Esophagus muscularis mucosa (tissue), 4 donors: ENCODE results near the gene SLC7A6. TPM values are rescaled to one million over a fixed set of nuclear protein-coding genes. Genes with fewer than 3 reads are reported as not detected.

Experiments
- DNase-seq: peaks from one replicate; pipeline ENCODE4 v3.0.0-alpha.2; 2017; ENCODE audit errors: extremely low spot score
- H3K27ac ChIP-seq, 4 donors: fragments of 200-600 bp; sonication (generic); replicated peaks in 1 of 4; 1 replicate in 3 of 4; 2 replicates in 1 of 4; pipeline ENCODE4 v1.5.1; 2016 to 2019; ENCODE audit warnings: mild to moderate bottlenecking in 1 of 4
- H3K27me3 ChIP-seq, 4 donors: fragments of 200-600 bp; sonication (generic); one replicate each; pipeline versions ENCODE4 v1.5.1 to v1.6.0; 2016 to 2019
- H3K36me3 ChIP-seq, 4 donors: fragments of 200-600 bp; sonication (generic); one replicate each; pipeline ENCODE4 v1.5.1; 2016 to 2019
- H3K4me1 ChIP-seq, 4 donors: fragments of 200-600 bp; sonication (generic); one replicate each; pipeline ENCODE4 v1.5.1; 2016 to 2019
- H3K4me3 ChIP-seq, 4 donors: fragments of 200-600 bp; sonication (generic); 1 replicate in 2 of 4; 2 replicates in 2 of 4; pipeline ENCODE4 v1.5.1; 2016 to 2019; ENCODE audit warnings: mild to moderate bottlenecking in 4 of 4, moderate library complexity in 1 of 4
- H3K9me3 ChIP-seq, 4 donors: fragments of 200-600 bp; sonication (generic); 1 replicate in 3 of 4; 2 replicates in 1 of 4; pipeline ENCODE4 v1.5.1; 2016 to 2019
- CTCF ChIP-seq, 3 experiments: fragments of 200-600 bp in 2 of 3; fragments of 450-650 bp in 1 of 3; sonication (generic) in 2 of 3; IDR thresholded peaks; one replicate each; pipeline ENCODE4 v1.5.1; 2017 to 2019; ENCODE audit warnings: antibody characterized with exemption in 3 of 3, mild to moderate bottlenecking in 2 of 3, moderate library complexity in 1 of 3
- EP300 ChIP-seq: sonication (generic); formaldehyde crosslinking; IDR thresholded peaks from one replicate; pipeline ENCODE4 v1.6.1; 2017; ENCODE audit warnings: antibody characterized with exemption
- POLR2A ChIP-seq: fragments of 450-650 bp; IDR thresholded peaks from one replicate; pipeline ENCODE4 v1.6.1; 2017; ENCODE audit warnings: antibody characterized with exemption, moderate library complexity, mild to moderate bottlenecking, low read depth
- POLR2AphosphoS5 ChIP-seq, 2 donors: sonication (generic); formaldehyde crosslinking; IDR thresholded peaks; one replicate each; pipeline ENCODE4 v1.6.1; 2017; ENCODE audit warnings: antibody characterized with exemption in 2 of 2
- WGBS: methylation state at CpG from one replicate; pipeline ENCODE4 v1.1.5; 2018; 5-methylcytosine and 5-hydroxymethylcytosine counted together
- intact Hi-C: fragments of 100-400 bp; cut with DNase I; formaldehyde crosslinking; loops from one replicate; pipeline ENCODE4 v1.15.1; 2023
- total RNA-seq, 4 donors: library from RNA; depleted of rRNA; stranded (reverse); fragments of >200 nt; gene quantifications; one replicate each; pipeline versions ENCODE4 v1.1.0 to v1.2.1, GENCODE V29; 2016

The SLC7A6 gene
- total RNA-seq, 4 donors from 2014 or later: 18.9 to 37.1 (median 27.3) TPM

DNA sequence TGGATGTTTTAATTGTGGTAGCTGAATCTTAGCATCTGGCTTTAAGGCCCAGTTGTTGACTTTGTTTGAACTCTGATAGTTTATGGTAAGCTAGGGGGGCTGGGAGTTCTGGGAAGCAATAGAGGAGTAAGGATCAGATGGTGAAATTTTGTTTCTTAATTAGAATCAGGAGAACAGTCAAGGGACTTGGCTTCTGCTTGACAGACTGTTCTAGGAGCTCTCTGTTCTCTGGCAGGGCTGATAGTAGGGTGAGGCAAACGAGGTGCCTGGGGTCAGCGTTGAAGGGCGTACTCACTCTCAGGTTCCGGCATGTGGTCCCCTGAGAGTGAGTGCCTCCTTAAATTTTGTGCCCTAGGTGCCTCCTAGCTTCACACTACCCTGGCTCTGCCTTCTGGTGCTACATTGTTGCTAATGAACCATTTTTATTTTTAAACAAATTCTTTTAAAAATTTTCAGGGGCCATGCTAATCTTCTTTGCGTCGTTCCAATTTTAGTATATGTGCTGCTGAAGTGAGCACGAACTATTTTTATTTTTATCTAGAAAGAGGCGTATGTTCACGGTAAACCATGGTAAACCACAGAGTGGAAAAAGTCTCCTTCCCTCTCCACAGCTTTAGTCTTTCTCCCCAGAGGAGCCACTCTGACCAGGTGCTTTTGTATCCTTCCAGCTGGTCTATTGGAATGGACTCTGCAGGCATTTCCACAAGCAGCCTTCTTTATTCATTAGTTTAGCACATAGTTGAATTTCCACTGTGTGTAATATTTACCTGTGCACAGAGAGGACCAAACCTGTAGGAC is 19.7 kb downstream of the SLC7A6 start:
- Histone ChIP-seq H3K4me1 (peaks cover 58 to 71% (median 64%) of the 10 kb centered on the region in 4 donors), H3K4me3 (no peak overlapping the region), H3K27me3 (no peaks in the 10 kb centered on the region), H3K9me3 (no peaks in the 10 kb centered on the region), H3K27ac (peak overlapping the region; percentile 14 to 57 (median 34)), H3K36me3 (peaks cover 0 to 58% (median 32%) of the 10 kb centered on the region in 4 donors)
- no peak for DNase-seq
- WGBS: 76% methylated on average over 9 of the region's 9 CpGs
- TF ChIP-seq POLR2AphosphoS5 (IDR thresholded peaks at IDR 0.05) (no peak), CTCF (IDR thresholded peaks at IDR 0.05) (no peak)
- intact Hi-C loops: no loop called here

GRCh38 chr16:68284847-68285246 is 20.5 kb downstream of the SLC7A6 start:
- H3K9me3 ChIP-seq: no peaks in the 10 kb centered on the region
- H3K27me3 ChIP-seq: no peaks in the 10 kb centered on the region
- H3K27ac ChIP-seq: peak overlapping the region; percentile 7 to 40 (median 29)
- 78% methylated on average over 5 of the region's 5 CpGs for WGBS
- H3K36me3 ChIP-seq: peaks cover 0 to 56% (median 32%) of the 10 kb centered on the region in 4 donors
- no peak for DNase-seq
- no peak overlapping the region for H3K4me3 ChIP-seq
- intact Hi-C loops: no loop called here
- TF ChIP-seq POLR2A: no peak
- TF ChIP-seq EP300: no peak
- TF ChIP-seq POLR2AphosphoS5 (IDR thresholded peaks at IDR 0.05): no peak
- TF ChIP-seq CTCF (IDR thresholded peaks at IDR 0.05): no peak
- H3K4me1 ChIP-seq: peaks cover 66 to 77% (median 72%) of the 10 kb centered on the region in 4 donors

GRCh38 chr16:68285683-68286082 is 21.4 kb downstream of the SLC7A6 start:
- intact Hi-C loops: no loop called here
- WGBS: 92% methylated on average over 3 of the region's 3 CpGs

GRCh38 chr16:68286153-68287074 is 22.1 kb downstream of the SLC7A6 start:
- 81% methylated on average over 12 of the region's 12 CpGs for WGBS
- TF ChIP-seq EP300 (no peak), CTCF (IDR thresholded peaks at IDR 0.05) (no peak), POLR2A (no peak), POLR2AphosphoS5 (IDR thresholded peaks at IDR 0.05) (no peak)
- Histone ChIP-seq H3K27ac (peak overlapping the region in 3 of 4 donors; percentile 20 to 62 (median 35)), H3K27me3 (no peaks in the 10 kb centered on the region), H3K9me3 (no peaks in the 10 kb centered on the region), H3K36me3 (peaks cover 7 to 65% (median 40%) of the 10 kb centered on the region in 4 donors), H3K4me1 (peaks cover 66 to 80% (median 74%) of the 10 kb centered on the region in 4 donors), H3K4me3 (no peak overlapping the region)
- DNase-seq: no peak
- intact Hi-C loops: no loop called here

More at GRCh38 chr16:68285683-68286082, 21.4 kb downstream of the SLC7A6 start:
- peaks cover 66 to 77% (median 75%) of the 10 kb centered on the region in 4 donors for H3K4me1 ChIP-seq
- peak overlapping the region; percentile 7 to 40 (median 29) for H3K27ac ChIP-seq
- DNase-seq: no peak
- peaks cover 3 to 61% (median 35%) of the 10 kb centered on the region in 4 donors for H3K36me3 ChIP-seq
- TF ChIP-seq POLR2AphosphoS5 (IDR thresholded peaks at IDR 0.05) (no peak), CTCF (IDR thresholded peaks at IDR 0.05) (no peak), EP300 (no peak), POLR2A (no peak)
- H3K27me3 ChIP-seq: no peaks in the 10 kb centered on the region
- H3K9me3 ChIP-seq: no peaks in the 10 kb centered on the region
- H3K4me3 ChIP-seq: no peak overlapping the region
